ENCODE data around the gene SERPINB8.

Gene SERPINB8

DNA sequence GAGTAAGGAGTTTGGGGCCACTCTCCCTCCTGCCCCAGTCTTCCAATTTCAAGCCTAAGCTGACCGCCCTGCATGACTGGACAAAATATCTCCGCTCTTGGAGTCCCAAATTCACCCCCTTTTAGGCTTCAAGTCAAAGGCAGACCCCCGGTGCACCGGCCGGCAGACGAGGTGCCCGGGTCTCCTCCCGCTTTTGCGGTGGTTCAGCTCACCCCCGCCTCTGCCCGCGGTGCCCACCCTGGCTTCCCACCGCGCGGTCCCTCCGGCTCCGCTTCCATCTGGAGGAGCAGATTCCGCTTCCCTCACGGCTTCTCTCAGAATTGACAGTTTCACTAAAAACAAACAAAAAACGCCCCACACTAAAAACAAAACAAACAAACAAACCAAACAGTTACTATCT, 56.5 kb downstream of the SERPINB8 start:
- H3K4me3 ChIP-seq (replicated peaks; ENCODE audit: low read depth, low read length) = no peak overlapping the region
- no peak for DNase-seq (ENCODE audit: extremely low read depth, low read depth)
- TF ChIP-seq, protein P1, sequence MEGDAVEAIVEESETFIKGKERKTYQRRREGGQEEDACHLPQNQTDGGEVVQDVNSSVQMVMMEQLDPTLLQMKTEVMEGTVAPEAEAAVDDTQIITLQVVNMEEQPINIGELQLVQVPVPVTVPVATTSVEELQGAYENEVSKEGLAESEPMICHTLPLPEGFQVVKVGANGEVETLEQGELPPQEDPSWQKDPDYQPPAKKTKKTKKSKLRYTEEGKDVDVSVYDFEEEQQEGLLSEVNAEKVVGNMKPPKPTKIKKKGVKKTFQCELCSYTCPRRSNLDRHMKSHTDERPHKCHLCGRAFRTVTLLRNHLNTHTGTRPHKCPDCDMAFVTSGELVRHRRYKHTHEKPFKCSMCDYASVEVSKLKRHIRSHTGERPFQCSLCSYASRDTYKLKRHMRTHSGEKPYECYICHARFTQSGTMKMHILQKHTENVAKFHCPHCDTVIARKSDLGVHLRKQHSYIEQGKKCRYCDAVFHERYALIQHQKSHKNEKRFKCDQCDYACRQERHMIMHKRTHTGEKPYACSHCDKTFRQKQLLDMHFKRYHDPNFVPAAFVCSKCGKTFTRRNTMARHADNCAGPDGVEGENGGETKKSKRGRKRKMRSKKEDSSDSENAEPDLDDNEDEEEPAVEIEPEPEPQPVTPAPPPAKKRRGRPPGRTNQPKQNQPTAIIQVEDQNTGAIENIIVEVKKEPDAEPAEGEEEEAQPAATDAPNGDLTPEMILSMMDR (IDR thresholded peaks at IDR 0.05; ENCODE audit: low read depth, low read length, missing control alignments) = no peak

DNA sequence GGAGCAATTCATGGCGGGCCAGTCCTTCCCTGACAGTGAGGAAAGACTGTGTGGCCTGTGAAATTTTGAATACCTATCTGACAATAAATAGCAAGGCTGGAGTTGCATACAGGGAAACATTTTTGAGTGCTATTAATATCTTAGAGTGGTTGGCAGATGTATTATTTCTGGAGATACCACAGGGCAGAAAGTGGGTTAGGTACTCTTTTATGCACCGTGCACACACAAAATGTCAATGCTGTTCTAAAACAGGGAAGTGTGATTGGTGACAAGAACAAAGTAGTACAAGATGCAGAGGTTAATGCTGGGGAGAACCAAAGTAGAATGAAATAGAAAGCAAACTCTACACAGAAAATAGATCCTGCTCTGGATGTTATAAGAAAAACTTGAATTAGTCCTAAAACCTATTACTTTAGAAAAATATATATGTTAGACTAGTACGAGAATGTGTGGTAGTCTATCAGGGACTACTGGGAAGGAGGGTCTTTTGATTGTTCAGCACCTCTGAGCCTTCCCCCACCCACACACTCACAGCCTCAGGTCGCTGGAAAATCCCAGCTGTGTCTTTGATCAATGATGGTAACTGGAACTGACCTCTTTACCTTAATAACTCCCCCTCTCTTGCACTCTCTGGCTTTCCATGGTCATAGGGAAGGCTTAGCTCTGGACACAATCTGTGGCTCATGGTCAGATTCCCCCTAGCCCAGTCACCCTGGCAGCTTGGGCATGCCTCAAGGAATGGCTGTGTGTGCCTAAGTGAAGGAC, 58.2 kb downstream of the SERPINB8 start:
- TF ChIP-seq, protein P1 (IDR thresholded peaks at IDR 0.05; ENCODE audit: low read depth, low read length, missing control alignments) = no peak
- no peak overlapping the region for H3K4me3 ChIP-seq (replicated peaks; ENCODE audit: low read depth, low read length)
- no peak for DNase-seq (ENCODE audit: extremely low read depth, low read depth)

DNA sequence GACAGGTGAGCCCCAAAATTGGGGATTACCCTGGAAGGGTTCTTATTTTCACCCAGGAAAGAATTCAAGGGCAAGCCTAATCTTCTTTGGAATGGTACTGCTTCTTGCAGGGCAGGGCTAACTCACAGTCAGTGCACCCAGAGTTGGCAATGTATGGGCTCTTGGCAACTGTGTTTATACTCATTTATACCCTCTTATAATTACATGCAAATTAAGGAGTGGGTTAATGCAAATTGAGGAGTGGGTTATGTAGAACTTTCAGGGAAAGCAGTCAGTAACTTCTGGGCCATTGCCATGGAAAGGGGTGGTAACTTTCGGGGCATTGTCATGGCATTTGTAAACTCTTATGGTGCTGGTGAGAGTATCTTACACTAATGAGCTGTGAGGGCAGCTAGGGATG, 59.2 kb downstream of the SERPINB8 start:
- DNase-seq (ENCODE audit: extremely low read depth, low read depth) = no peak
- no peak overlapping the region for H3K4me3 ChIP-seq (replicated peaks; ENCODE audit: low read depth, low read length)
- TF ChIP-seq, protein P1 (IDR thresholded peaks at IDR 0.05; ENCODE audit: low read depth, low read length, missing control alignments) = no peak

DNA sequence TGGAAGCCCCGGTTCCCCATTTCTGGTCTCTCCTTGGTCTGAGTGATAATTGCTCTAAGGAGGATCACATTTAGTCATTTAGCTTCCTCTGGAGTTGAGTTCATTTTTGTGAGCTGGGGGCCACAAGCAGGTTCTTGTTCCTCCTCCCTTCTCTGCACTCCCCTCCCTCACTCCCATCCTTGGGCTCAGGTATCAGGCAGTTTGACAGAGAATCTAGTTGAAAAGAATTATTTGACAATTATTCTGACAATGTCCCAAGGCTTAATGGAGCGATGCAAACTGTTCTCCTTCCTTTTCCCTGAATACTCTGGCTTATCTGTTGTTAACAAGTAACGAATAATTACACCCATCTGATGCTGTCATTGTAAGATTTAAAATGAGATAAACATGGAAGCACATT, 61.5 kb downstream of the SERPINB8 start:
- no peak overlapping the region for H3K4me3 ChIP-seq (replicated peaks; ENCODE audit: low read depth, low read length)
- TF ChIP-seq, protein P1 (IDR thresholded peaks at IDR 0.05; ENCODE audit: low read depth, low read length, missing control alignments) = no peak
- DNase-seq (ENCODE audit: extremely low read depth, low read depth) = no peak

DNA sequence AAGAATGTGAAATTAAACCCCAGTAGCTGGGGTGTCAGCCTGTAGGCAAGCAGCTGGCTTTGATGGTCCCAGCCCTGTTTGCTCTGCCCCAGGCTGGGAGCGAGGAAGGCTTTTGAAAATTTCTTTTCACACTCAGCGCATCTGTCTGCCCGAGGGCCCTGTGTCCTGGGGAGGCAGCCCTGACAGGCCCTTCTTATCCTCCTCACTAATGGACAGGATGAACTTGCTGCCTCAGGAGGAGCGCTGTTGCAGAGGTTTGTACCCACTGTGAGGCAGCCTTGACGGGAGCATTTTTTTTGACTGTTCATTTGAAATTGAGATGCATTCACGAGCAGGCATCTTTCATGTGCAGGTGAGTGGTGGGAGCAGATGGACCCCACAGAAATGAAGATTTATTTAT, 62.4 kb downstream of the SERPINB8 start:
- TF ChIP-seq, protein P1 (IDR thresholded peaks at IDR 0.05; ENCODE audit: low read depth, low read length, missing control alignments) = no peak
- no peak overlapping the region for H3K4me3 ChIP-seq (replicated peaks; ENCODE audit: low read depth, low read length)
- no peak for DNase-seq (ENCODE audit: extremely low read depth, low read depth)

DNA sequence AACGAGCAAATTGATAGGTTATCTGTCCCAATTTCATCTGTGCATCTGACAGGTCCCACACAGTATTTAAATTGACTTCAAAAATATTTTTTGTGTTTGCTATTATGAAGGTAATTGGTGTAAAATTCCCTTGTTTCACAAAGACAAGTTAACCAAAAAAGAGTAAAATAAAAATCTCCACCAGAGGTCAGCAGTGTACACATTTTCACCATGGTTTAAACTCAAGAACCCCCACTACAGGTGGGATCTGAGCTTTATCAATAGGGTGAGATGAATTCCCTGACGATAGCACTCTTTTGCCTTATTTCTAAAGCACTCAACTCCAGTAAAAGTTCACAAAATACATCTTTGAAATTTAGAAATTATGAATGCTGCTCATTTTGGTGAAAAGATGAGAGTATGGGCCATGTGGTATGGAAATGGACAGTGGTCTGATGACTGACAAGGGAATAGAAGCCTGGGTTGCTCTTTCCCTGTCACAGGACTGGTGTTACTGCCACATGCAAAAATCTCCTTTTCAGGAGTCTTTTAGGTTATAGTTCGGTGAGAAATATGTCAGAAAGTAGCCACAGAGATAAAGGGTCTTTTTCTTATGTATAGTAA, 68.0 kb downstream of the SERPINB8 start:
- peak; percentile 16 for DNase-seq (ENCODE audit: extremely low read depth, low read depth)
- TF ChIP-seq, protein P1 (IDR thresholded peaks at IDR 0.05; ENCODE audit: low read depth, low read length, missing control alignments) = peak; percentile 42
- H3K4me3 ChIP-seq (replicated peaks; ENCODE audit: low read depth, low read length) = no peak overlapping the region
